Measurements from ENCODE around the gene AMPH. TPM values are rescaled to one million over a fixed set of nuclear protein-coding genes. Genes with fewer than 3 reads are reported as not detected.

The AMPH gene
- total and polyA plus RNA-seq, 9 of the 15 experiments (the other 6 are each of a cell fraction or from before 2014, with no cell fraction given), result 0.03 to 0.35 TPM; not detected in 7

DNA sequence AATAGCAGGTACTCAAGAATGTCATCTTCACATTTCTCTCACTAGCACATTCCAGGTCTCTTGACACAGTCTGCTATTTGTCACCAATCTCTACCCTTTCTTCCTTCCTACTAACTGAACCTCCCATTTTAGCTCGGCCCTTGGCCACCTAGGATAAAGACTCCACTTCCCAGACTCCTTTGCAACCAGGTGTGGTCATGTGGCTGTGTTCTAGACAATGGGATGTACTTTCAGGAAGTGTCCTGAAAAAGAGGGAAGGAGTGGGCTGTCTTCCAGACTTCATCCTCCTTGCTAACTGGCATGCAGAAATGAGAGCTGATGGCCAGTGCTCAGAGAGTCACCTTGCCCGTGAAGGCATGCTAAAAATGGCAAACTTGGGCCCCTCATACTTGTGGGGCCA is 139.2 kb downstream of the AMPH start:
- in situ Hi-C loops (cut with MboI), result no loop called here
- no peak overlapping the region for H3K4me2 ChIP-seq (ENCODE audit: insufficient read depth, low read length)

More for the DNA sequence above, 139.2 kb downstream of the AMPH start:
- Histone ChIP-seq H3K79me2 (ENCODE audit: control insufficient read depth, insufficient read depth, low read length) (no peaks in the 10 kb centered on the region), H3K9ac (ENCODE audit: insufficient read depth in 1 of 2, low read depth in 2 of 2, low read length in 2 of 2) (no peak overlapping the region), H3K4me3 (no peak overlapping the region), H3K36me3 (ENCODE audit: control insufficient read depth, insufficient read depth, low read length) (no peaks in the 10 kb centered on the region), H3K9me1 (ENCODE audit: control insufficient read depth, insufficient read depth, low read length) (no peaks in the 10 kb centered on the region), H3K27me3 (ENCODE audit: control insufficient read depth in 2 of 2, insufficient read depth in 2 of 2, low read length in 2 of 2) (no peaks in the 10 kb centered on the region; a peak in 2 of 5 replicates), H4K20me1 (replicated peaks; ENCODE audit: control insufficient read depth, insufficient read depth, low read length) (no peaks in the 10 kb centered on the region), H3K9me3 (replicated peaks; ENCODE audit: control insufficient read depth, insufficient read depth, low read depth, low read length) (no peaks in the 10 kb centered on the region), H2AFZ (ENCODE audit: low read depth, low read length) (no peak overlapping the region), H3K4me1 (replicated peaks in 1 of 2; ENCODE audit: control insufficient read depth in 2 of 2, insufficient read depth in 2 of 2, low read length in 2 of 2) (no peaks in the 10 kb centered on the region), H3K27ac (ENCODE audit: extremely low read depth, low read depth, low read length) (no peak overlapping the region)
- TF ChIP-seq, protein P1, sequence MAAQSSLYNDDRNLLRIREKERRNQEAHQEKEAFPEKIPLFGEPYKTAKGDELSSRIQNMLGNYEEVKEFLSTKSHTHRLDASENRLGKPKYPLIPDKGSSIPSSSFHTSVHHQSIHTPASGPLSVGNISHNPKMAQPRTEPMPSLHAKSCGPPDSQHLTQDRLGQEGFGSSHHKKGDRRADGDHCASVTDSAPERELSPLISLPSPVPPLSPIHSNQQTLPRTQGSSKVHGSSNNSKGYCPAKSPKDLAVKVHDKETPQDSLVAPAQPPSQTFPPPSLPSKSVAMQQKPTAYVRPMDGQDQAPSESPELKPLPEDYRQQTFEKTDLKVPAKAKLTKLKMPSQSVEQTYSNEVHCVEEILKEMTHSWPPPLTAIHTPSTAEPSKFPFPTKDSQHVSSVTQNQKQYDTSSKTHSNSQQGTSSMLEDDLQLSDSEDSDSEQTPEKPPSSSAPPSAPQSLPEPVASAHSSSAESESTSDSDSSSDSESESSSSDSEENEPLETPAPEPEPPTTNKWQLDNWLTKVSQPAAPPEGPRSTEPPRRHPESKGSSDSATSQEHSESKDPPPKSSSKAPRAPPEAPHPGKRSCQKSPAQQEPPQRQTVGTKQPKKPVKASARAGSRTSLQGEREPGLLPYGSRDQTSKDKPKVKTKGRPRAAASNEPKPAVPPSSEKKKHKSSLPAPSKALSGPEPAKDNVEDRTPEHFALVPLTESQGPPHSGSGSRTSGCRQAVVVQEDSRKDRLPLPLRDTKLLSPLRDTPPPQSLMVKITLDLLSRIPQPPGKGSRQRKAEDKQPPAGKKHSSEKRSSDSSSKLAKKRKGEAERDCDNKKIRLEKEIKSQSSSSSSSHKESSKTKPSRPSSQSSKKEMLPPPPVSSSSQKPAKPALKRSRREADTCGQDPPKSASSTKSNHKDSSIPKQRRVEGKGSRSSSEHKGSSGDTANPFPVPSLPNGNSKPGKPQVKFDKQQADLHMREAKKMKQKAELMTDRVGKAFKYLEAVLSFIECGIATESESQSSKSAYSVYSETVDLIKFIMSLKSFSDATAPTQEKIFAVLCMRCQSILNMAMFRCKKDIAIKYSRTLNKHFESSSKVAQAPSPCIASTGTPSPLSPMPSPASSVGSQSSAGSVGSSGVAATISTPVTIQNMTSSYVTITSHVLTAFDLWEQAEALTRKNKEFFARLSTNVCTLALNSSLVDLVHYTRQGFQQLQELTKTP (IDR thresholded peaks at IDR 0.05; ENCODE audit: low read depth in 1 of 2, partially characterized antibody in 2 of 2), result no peak
- TF ChIP-seq PCBP1 (IDR thresholded peaks at IDR 0.05; ENCODE audit: low read depth, low read length, poor library complexity, severe bottlenecking) (no peak), POLR2B (IDR thresholded peaks at IDR 0.05; ENCODE audit: low read depth, partially characterized antibody) (no peak), RBFOX2 (IDR thresholded peaks at IDR 0.05; ENCODE audit: low read depth, low read length) (no peak), HCFC1 (IDR thresholded peaks at IDR 0.05; ENCODE audit: low read depth, low read length) (peak; percentile 47; the same call in 1 of the 2 replicates), FOXM1 (IDR thresholded peaks at IDR 0.05; ENCODE audit: low read depth) (no peak), FOXM1 (CRISPR knock-in tag; IDR thresholded peaks at IDR 0.05; ENCODE audit: low read depth) (no peak), SPI1 (IDR thresholded peaks at IDR 0.05; ENCODE audit: borderline replicate concordance, low read depth, low read length) (0 out of 2 replicates have a peak, but pooled peaks have one; percentile 15), ILK (tag; IDR thresholded peaks at IDR 0.05; ENCODE audit: borderline replicate concordance, low read depth) (no peak)
- TF ChIP-seq, protein P2, sequence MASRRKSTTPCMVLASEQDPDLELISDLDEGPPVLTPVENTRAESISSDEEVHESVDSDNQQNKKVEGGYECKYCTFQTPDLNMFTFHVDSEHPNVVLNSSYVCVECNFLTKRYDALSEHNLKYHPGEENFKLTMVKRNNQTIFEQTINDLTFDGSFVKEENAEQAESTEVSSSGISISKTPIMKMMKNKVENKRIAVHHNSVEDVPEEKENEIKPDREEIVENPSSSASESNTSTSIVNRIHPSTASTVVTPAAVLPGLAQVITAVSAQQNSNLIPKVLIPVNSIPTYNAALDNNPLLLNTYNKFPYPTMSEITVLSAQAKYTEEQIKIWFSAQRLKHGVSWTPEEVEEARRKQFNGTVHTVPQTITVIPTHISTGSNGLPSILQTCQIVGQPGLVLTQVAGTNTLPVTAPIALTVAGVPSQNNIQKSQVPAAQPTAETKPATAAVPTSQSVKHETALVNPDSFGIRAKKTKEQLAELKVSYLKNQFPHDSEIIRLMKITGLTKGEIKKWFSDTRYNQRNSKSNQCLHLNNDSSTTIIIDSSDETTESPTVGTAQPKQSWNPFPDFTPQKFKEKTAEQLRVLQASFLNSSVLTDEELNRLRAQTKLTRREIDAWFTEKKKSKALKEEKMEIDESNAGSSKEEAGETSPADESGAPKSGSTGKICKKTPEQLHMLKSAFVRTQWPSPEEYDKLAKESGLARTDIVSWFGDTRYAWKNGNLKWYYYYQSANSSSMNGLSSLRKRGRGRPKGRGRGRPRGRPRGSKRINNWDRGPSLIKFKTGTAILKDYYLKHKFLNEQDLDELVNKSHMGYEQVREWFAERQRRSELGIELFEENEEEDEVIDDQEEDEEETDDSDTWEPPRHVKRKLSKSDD (conservative IDR thresholded peaks at IDR 0.05; ENCODE audit: low read length), result no peak
- TF ChIP-seq, protein P3, sequence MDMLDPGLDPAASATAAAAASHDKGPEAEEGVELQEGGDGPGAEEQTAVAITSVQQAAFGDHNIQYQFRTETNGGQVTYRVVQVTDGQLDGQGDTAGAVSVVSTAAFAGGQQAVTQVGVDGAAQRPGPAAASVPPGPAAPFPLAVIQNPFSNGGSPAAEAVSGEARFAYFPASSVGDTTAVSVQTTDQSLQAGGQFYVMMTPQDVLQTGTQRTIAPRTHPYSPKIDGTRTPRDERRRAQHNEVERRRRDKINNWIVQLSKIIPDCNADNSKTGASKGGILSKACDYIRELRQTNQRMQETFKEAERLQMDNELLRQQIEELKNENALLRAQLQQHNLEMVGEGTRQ (CRISPR knock-in tag; IDR thresholded peaks at IDR 0.05), result peak; percentile 53
- CTCF ChIA-PET (ENCODE audit: low intra/inter-chr PET ratio), result no interaction called here
- ATAC-seq, result peak; percentile 61; the same call in 2 of the 3 replicates
- POLR2A ChIA-PET, result no interaction called here
- 0% methylated on average over 2 of the region's 2 CpGs for WGBS (ENCODE audit: insufficient coverage, low coverage, missing lambda C conversion rate)
- peak in 1 of 4 experiments; percentile 1 for DNase-seq (ENCODE audit: extremely low read depth in 1 of 4, low spot score in 3 of 4)
- no peak for FAIRE-seq
- BruUV-seq (replicated peaks), result no TSS peak
- intact Hi-C loops (cut with micrococcal nuclease), result no loop called here

Measured in K562 (cell line).